Activated CD4-positive, alpha-beta memory T cell treated with anti-CD3 and anti-CD28 coated beads for 36 hours (primary cell): ENCODE measurements around the gene ELL. TPM values are rescaled to one million over a fixed set of nuclear protein-coding genes. Genes with fewer than 3 reads are reported as not detected.
A peak's percentile ranks its signal among the peaks of the same experiment; 100 is the strongest.

Experiments used
- CTCF ChIA-PET: fragments of 350-600 bp; sonication (Branson Sonifier 250); formaldehyde crosslinking; loops from one replicate; lab custom pipeline; 2021; ENCODE audit warnings: antibody characterized with exemption, inconsistent platforms; lab: Charles Lee
- POLR2A ChIA-PET: fragments of 350-600 bp; sonication (Branson Sonifier 250); formaldehyde crosslinking; loops from one replicate; lab custom pipeline; 2021; ENCODE audit warnings: antibody characterized with exemption; lab: Charles Lee
- DNase-seq: peaks from one replicate; pipeline ENCODE4 v3.0.0-alpha.2; 2020
- H3K27ac Mint-ChIP-seq: one replicate; pipeline ENCODE4 v1.8.0; 2021; ENCODE audit warnings: mixed read lengths
- H3K27me3 Mint-ChIP-seq: one replicate; pipeline ENCODE4 v1.8.0; 2021; ENCODE audit warnings: mixed read lengths
- H3K36me3 Mint-ChIP-seq: one replicate; pipeline ENCODE4 v1.8.0; 2021; ENCODE audit warnings: mixed read lengths
- H3K4me1 Mint-ChIP-seq: one replicate; pipeline ENCODE4 v1.8.0; 2021; ENCODE audit warnings: low read depth, mixed read lengths
- H3K4me3 Mint-ChIP-seq: one replicate; pipeline ENCODE4 v1.8.0; 2021; ENCODE audit warnings: mild to moderate bottlenecking, mixed read lengths
- H3K9me3 Mint-ChIP-seq: one replicate; pipeline ENCODE4 v1.8.0; 2021; ENCODE audit warnings: mixed read lengths
- intact Hi-C: fragments of 100-400 bp; cut with micrococcal nuclease; formaldehyde crosslinking; loops from one replicate; pipeline ENCODE4 v1.15.1; 2023
- total RNA-seq, 2 experiments: library from RNA; stranded (reverse); gene quantifications; one replicate each; pipeline ENCODE4 v1.2.3, GENCODE V29; 2021

Gene ELL
- 10 to 100 TPM; 24.7 to 29.7 TPM for total RNA-seq

GRCh38 chr19:18521692-18522123 lies at the start of gene ELL:
TSS of gene ELL (minus strand) at chr19:18522070. CDS start at chr19:18522055, 15 bp downstream.
- H3K27me3 Mint-ChIP-seq, result no peaks in the 10 kb centered on the region
- POLR2A ChIA-PET, result interaction anchor here (0.7 to 4.3 kb wide), 10 partner anchors 17 to 326 kb away, joined by 3 to 21 read pairs (median 6); partner anchors contain the start of genes FKBP8, KXD1, REX1BD and UBA52

DNA sequence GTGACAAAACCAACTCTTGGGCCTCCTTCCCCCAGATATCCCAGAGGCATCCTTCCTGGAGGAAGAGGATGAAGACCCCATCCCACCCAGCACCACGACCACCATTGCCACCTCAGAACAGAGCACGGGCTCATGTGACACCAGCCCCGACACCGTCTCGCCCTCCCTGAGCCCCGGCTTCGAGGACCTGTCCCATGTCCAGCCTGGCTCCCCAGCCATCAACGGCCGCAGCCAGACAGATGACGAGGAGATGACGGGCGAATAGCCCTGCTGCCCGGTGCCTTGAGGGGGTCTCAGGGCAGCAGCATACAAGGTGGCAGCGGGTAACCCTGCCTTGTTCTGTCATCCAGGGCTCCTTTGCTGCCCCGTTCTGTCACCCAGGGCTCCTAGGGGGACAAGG lies 46.5 kb upstream of the ELL start:
- Mint-ChIP-seq H3K9me3 (no peaks in the 10 kb centered on the region), H3K4me1 (peaks cover 13% of the 10 kb centered on the region), H3K27me3 (no peaks in the 10 kb centered on the region), H3K27ac (no peak overlapping the region), H3K4me3 (no peak overlapping the region), H3K36me3 (peaks cover 51% of the 10 kb centered on the region)
- intact Hi-C loops, result no loop called here
- ChIA-PET CTCF (no interaction called here), POLR2A (interaction anchor here (0.7 kb wide), 1 partner anchor 11 kb away, joined by 3 read pairs; the partner anchor contains the start of gene KXD1)
- no peak for DNase-seq

More at GRCh38 chr19:18521692-18522123, at the start of gene ELL:
- H3K36me3 Mint-ChIP-seq, result no peaks in the 10 kb centered on the region
- peak within 1 kb of the TSS; percentile 90 for H3K4me3 Mint-ChIP-seq
- CTCF ChIA-PET, result interaction anchor here (0.8 to 4.7 kb wide), 15 partner anchors 14 to 398 kb away, joined by 3 to 91 read pairs (median 16); partner anchors contain the start of genes COPE, DDX49, FKBP8 and REX1BD
- intact Hi-C loops, result loop anchor here (1.0 to 2.0 kb wide), 11 partner anchors 15 to 671 kb away; partner anchors contain the start of genes BORCS8, COPE, DDX49 and KXD1
- no peak for DNase-seq
- peak within 1 kb of the TSS; percentile 92 for H3K27ac Mint-ChIP-seq
- H3K4me1 Mint-ChIP-seq, result peaks cover 19% of the 10 kb centered on the region
- H3K9me3 Mint-ChIP-seq, result no peaks in the 10 kb centered on the region

GRCh38 chr19:18566953-18567352 lies 45.1 kb upstream of the ELL start:
- Mint-ChIP-seq H3K27me3 (no peaks in the 10 kb centered on the region), H3K9me3 (no peaks in the 10 kb centered on the region), H3K4me3 (no peak overlapping the region), H3K27ac (no peak overlapping the region), H3K4me1 (peaks cover 3% of the 10 kb centered on the region), H3K36me3 (peaks cover 46% of the 10 kb centered on the region)
- ChIA-PET POLR2A (interaction anchor here (0.5 kb wide), 1 partner anchor 380 kb away, joined by 3 read pairs; no protein-coding TSS in a partner anchor), CTCF (no interaction called here)
- no peak for DNase-seq
- intact Hi-C loops, result no loop called here

- H3K9me3 Mint-ChIP-seq, result no peaks in the 10 kb centered on the region
- H3K27me3 Mint-ChIP-seq, result no peaks in the 10 kb centered on the region
- no peak overlapping the region for H3K4me3 Mint-ChIP-seq
- DNase-seq, result no peak
- H3K4me1 Mint-ChIP-seq, result peaks cover 13% of the 10 kb centered on the region
- ChIA-PET POLR2A (no interaction called here), CTCF (interaction anchor here (0.6 to 1.2 kb wide), 2 partner anchors 10 to 45 kb away, joined by 3 to 4 read pairs; partner anchors contain the start of gene UBA52)
- intact Hi-C loops, result no loop called here
- peaks cover 35% of the 10 kb centered on the region for H3K36me3 Mint-ChIP-seq
- H3K27ac Mint-ChIP-seq, result no peak overlapping the region
Observed at GRCh38 chr19:18562086-18562485, 40.2 kb upstream of the ELL start.

DNA sequence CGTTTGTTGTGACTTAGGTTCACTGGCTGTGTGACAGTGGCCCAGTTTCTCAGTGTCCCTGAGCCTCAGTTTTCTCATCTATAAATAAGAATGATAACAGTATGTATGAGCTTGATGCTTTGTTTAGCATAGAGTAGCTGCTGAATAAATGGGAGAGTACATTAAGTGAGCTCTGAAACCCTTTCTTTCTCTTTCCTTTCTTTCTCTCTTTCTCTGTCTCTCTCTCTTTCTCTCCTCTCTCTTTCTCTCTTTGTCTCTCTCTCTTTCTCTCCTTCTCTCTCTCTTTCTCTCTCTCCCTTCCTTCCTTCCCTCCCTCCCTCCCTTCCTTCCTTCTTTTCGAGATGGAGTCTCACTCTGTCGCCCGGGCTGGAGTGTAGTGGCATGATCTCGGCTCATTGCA lies 37.8 kb upstream of the ELL start:
- intact Hi-C loops, result no loop called here

DNA sequence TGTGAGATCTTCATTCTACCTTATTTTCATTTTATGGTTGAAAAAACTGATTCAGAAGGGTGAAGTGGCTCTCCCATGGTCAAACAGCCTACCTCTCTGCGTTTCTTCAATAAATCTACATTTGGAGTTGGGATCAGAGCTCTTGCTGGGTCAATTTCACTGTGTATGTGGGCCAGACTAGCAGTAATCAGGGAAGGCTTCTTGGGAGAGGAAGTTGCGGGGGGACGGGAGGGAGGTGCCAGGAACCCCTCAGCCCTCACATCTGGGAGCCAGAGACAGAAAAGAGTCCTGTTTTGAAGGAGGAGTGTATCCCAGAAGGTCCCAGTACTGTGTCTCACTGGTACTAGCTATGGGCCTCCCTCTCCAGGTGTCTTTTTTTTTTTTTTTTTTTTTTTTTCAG lies 36.7 kb upstream of the ELL start:
- Mint-ChIP-seq H3K27me3 (no peaks in the 10 kb centered on the region), H3K9me3 (no peaks in the 10 kb centered on the region), H3K4me3 (peak overlapping the region; percentile 86), H3K4me1 (peaks cover 13% of the 10 kb centered on the region), H3K36me3 (peaks cover 18% of the 10 kb centered on the region), H3K27ac (peak overlapping the region; percentile 94)
- DNase-seq, result no peak
- intact Hi-C loops, result no loop called here
- CTCF ChIA-PET, result interaction anchor here (0.6 to 2.3 kb wide), 8 partner anchors 13 to 89 kb away, joined by 3 to 22 read pairs (median 5); partner anchors contain the start of genes FKBP8, REX1BD and UBA52
- POLR2A ChIA-PET, result interaction anchor here (1.0 to 3.7 kb wide), 5 partner anchors 13 to 75 kb away, joined by 3 to 24 read pairs (median 17); partner anchors contain the start of genes ELL, FKBP8, REX1BD and UBA52

More for the DNA sequence above, 37.8 kb upstream of the ELL start:
- Mint-ChIP-seq H3K27me3 (no peaks in the 10 kb centered on the region), H3K9me3 (no peaks in the 10 kb centered on the region), H3K4me3 (peak overlapping the region; percentile 86), H3K27ac (peak overlapping the region; percentile 49), H3K4me1 (peaks cover 13% of the 10 kb centered on the region), H3K36me3 (peaks cover 25% of the 10 kb centered on the region)
- ChIA-PET POLR2A (interaction anchor here (1.0 kb wide), 1 partner anchor 12 kb away, joined by 4 read pairs; the partner anchor contains the start of gene UBA52), CTCF (interaction anchor here (2.3 kb wide), 1 partner anchor 39 kb away, joined by 16 read pairs; no protein-coding TSS in a partner anchor)
- no peak for DNase-seq

- CTCF ChIA-PET, result interaction anchor here (0.6 to 2.3 kb wide), 11 partner anchors 14 to 170 kb away, joined by 3 to 22 read pairs (median 4); partner anchors contain the start of genes FKBP8, REX1BD and UBA52
- Mint-ChIP-seq H3K27ac (peak overlapping the region; percentile 94), H3K4me1 (peaks cover 13% of the 10 kb centered on the region), H3K4me3 (peak overlapping the region; percentile 86), H3K9me3 (no peaks in the 10 kb centered on the region), H3K36me3 (peaks cover 17% of the 10 kb centered on the region), H3K27me3 (no peaks in the 10 kb centered on the region)
- DNase-seq, result peak; percentile 29
- intact Hi-C loops, result no loop called here
- POLR2A ChIA-PET, result interaction anchor here (1.0 to 3.7 kb wide), 7 partner anchors 13 to 362 kb away, joined by 3 to 24 read pairs (median 14); partner anchors contain the start of genes ELL, FKBP8, REX1BD and UBA52
Observed at GRCh38 chr19:18558202-18558555, 36.3 kb upstream of the ELL start.

GRCh38 chr19:18557411-18558201 lies 35.7 kb upstream of the ELL start, which contains the start of gene KXD1:
TSS of gene KXD1 (plus strand) at chr19:18557870. CDS start at chr19:18562057, 4,187 bp downstream.
- peaks cover 13% of the 10 kb centered on the region for H3K4me1 Mint-ChIP-seq
- peak within 1 kb of the TSS; percentile 86 for H3K4me3 Mint-ChIP-seq
- CTCF ChIA-PET, result interaction anchor here (0.6 to 2.3 kb wide), 14 partner anchors 13 to 169 kb away, joined by 3 to 22 read pairs (median 4); partner anchors contain the start of genes FKBP8, REX1BD and UBA52
- POLR2A ChIA-PET, result interaction anchor here (0.6 to 3.7 kb wide), 9 partner anchors 11 to 363 kb away, joined by 3 to 24 read pairs (median 3); partner anchors contain the start of genes ELL, FKBP8, REX1BD and UBA52
- H3K36me3 Mint-ChIP-seq, result peaks cover 12% of the 10 kb centered on the region
- H3K27ac Mint-ChIP-seq, result peak within 1 kb of the TSS; percentile 94
- DNase-seq, result peak; percentile 99
- intact Hi-C loops, result loop anchor here (1.0 kb wide), 4 partner anchors 13 to 79 kb away; partner anchors contain the start of genes ELL and UBA52
- H3K9me3 Mint-ChIP-seq, result no peaks in the 10 kb centered on the region
- H3K27me3 Mint-ChIP-seq, result no peaks in the 10 kb centered on the region

- no peak overlapping the region for H3K27ac Mint-ChIP-seq
- CTCF ChIA-PET, result interaction anchor here (0.6 to 1.2 kb wide), 2 partner anchors 37 to 89 kb away, joined by 3 to 4 read pairs; partner anchors contain the start of gene REX1BD
- intact Hi-C loops, result no loop called here
- H3K4me1 Mint-ChIP-seq, result no peaks in the 10 kb centered on the region
- H3K36me3 Mint-ChIP-seq, result no peaks in the 10 kb centered on the region
- no peaks in the 10 kb centered on the region for H3K27me3 Mint-ChIP-seq
- H3K4me3 Mint-ChIP-seq, result no peak overlapping the region
- H3K9me3 Mint-ChIP-seq, result no peaks in the 10 kb centered on the region
- DNase-seq, result no peak
- POLR2A ChIA-PET, result interaction anchor here (0.6 kb wide), 1 partner anchor 271 kb away, joined by 3 read pairs; no protein-coding TSS in a partner anchor
Observed at GRCh38 chr19:18551631-18552030, 29.8 kb upstream of the ELL start.

DNA sequence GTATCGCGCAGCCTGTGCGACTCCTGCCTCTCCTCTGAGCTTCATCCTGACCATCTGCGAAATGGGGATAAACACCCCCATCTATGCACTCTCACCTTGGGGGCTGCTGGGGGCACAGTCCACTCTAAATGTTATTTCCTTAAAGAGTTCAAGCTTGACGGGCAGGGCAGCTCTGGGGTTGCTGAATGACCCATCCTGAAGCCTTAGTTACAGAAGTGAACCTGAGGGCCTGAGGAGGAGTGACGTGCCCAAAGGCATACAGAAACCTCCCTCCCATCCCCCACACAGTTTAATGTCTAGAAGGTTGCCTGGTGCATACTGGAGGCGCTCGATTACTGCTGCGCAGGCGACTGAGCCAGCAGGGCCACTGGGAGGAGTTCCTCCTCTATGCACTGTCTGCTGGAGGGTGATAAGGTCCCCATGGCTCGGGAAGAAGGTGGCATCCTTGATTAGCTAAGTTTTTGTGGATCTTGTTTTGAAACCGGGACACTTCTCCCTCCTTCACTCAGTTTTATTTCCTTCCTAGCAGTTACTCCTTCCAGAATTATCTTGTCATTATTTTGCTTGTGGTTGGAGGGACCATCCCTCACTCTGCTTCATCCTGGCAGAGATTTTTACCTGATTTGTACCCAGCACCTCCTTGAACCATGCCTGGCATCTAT lies 22.1 kb upstream of the ELL start:
- CTCF ChIA-PET, result interaction anchor here (0.7 to 1.9 kb wide), 9 partner anchors 10 to 303 kb away, joined by 3 to 22 read pairs (median 4); partner anchors contain the start of genes ELL, KXD1, REX1BD and UBA52
- no peaks in the 10 kb centered on the region for H3K27me3 Mint-ChIP-seq
- peak; percentile 89 for DNase-seq
- H3K36me3 Mint-ChIP-seq, result peaks cover 10% of the 10 kb centered on the region
- POLR2A ChIA-PET, result interaction anchor here (0.5 to 2.7 kb wide), 8 partner anchors 9 to 139 kb away, joined by 3 to 14 read pairs (median 4); partner anchors contain the start of genes CRTC1, ELL, KXD1 and REX1BD
- H3K4me3 Mint-ChIP-seq, result peak overlapping the region; percentile 89
- H3K9me3 Mint-ChIP-seq, result no peaks in the 10 kb centered on the region
- H3K27ac Mint-ChIP-seq, result peak overlapping the region; percentile 98
- intact Hi-C loops, result loop anchor here (1.0 to 5.0 kb wide), 6 partner anchors 13 to 102 kb away; partner anchors contain the start of genes ELL, KXD1, REX1BD and UBA52
- peaks cover 23% of the 10 kb centered on the region for H3K4me1 Mint-ChIP-seq
